Naive thymus-derived CD8-positive, alpha-beta T cell (primary cell): ENCODE data around the gene CEMIP2. TPM values are rescaled to one million over a fixed set of nuclear protein-coding genes. Genes with fewer than 3 reads are reported as not detected.

Experiments used
- ATAC-seq, 2 donors: fragments of 150-1000 bp; cut with Tn5 transposase in 1 of 2; sonication (Bioruptor Pico), chemical (Tn5 transposase) in 1 of 2; 1 replicate in 1 of 2; 2 replicates in 1 of 2; pipeline ENCODE4 v1.10.0; 2021; ENCODE audit warnings: mild to moderate bottlenecking in 2 of 2, moderate library complexity in 2 of 2
- POLR2A ChIA-PET: fragments of 350-600 bp; sonication (Branson Sonifier 250); formaldehyde crosslinking; loops from one replicate; lab custom pipeline; 2021; ENCODE audit warnings: antibody characterized with exemption; lab: Charles Lee
- DNase-seq, 10 donors: peaks; one replicate each; pipeline versions ENCODE4 v3.0.0 to v3.0.0-alpha.2; 2020 to 2022
- H3K27ac Mint-ChIP-seq, 10 donors: one replicate each; pipeline ENCODE4 v1.8.0; 2020 to 2022; ENCODE audit warnings: mild to moderate bottlenecking in 10 of 10, mixed read lengths in 10 of 10, moderate library complexity in 4 of 10, inconsistent platforms in 1 of 10
- H3K27me3 Mint-ChIP-seq, 5 donors: one replicate each; pipeline ENCODE4 v1.8.0; 2021 to 2022; ENCODE audit warnings: mixed read lengths in 5 of 5
- H3K36me3 Mint-ChIP-seq, 3 donors: one replicate each; pipeline ENCODE4 v1.8.0; 2020 to 2022; ENCODE audit warnings: mixed read lengths in 3 of 3, mild to moderate bottlenecking in 2 of 3, inconsistent platforms in 1 of 3
- H3K4me1 Mint-ChIP-seq, 4 donors: one replicate each; pipeline ENCODE4 v1.8.0; 2021 to 2022; ENCODE audit warnings: mixed read lengths in 4 of 4
- H3K4me3 Mint-ChIP-seq, 10 donors: one replicate each; pipeline ENCODE4 v1.8.0; 2020 to 2022; ENCODE audit warnings: mild to moderate bottlenecking in 10 of 10, mixed read lengths in 10 of 10, moderate library complexity in 6 of 10, inconsistent platforms in 1 of 10
- H3K9me3 Mint-ChIP-seq, 9 donors: one replicate each; pipeline ENCODE4 v1.8.0; 2020 to 2022; ENCODE audit warnings: mixed read lengths in 9 of 9, mild to moderate bottlenecking in 3 of 9, inconsistent platforms in 1 of 9, moderate library complexity in 1 of 9
- polyA plus RNA-seq, 3 donors: library from polyadenylated mRNA; unstranded; fragments of 300-500 nt; fragmentation: Illumina TruSeq; gene quantifications; one replicate each; pipeline ENCODE4 v1.2.3, GENCODE V29; 2021
- total RNA-seq, 8 experiments: library from RNA in 2 of 8; stranded (reverse) in 2 of 8; gene quantifications; one replicate each; pipeline ENCODE4 v1.2.3 and lab custom pipeline; 2021 to 2026

The CEMIP2 gene
- total and polyA plus RNA-seq, 5 experiments from 2014 or later = 5.9 to 71.9 (median 12.9) TPM

- H3K4me3 Mint-ChIP-seq = no peak overlapping the region
- peaks cover 0 to 21% (median 5%) of the 10 kb centered on the region in 3 donors for H3K36me3 Mint-ChIP-seq
- ATAC-seq (no peak), DNase-seq (no peak)
- no peaks in the 10 kb centered on the region for H3K9me3 Mint-ChIP-seq
- peak overlapping the region in 4 of 10 donors; percentile 1 to 68 (median 22) for H3K27ac Mint-ChIP-seq
- H3K4me1 Mint-ChIP-seq = peaks cover 10 to 81% (median 26%) of the 10 kb centered on the region in 4 donors
- POLR2A ChIA-PET = no interaction called here
- H3K27me3 Mint-ChIP-seq = no peaks in the 10 kb centered on the region
Observed at GRCh38 chr9:71681708-71682272, 86.5 kb downstream of the CEMIP2 start.

GRCh38 chr9:71681104-71681707 lies 87.1 kb downstream of the CEMIP2 start:
- Mint-ChIP-seq H3K27ac (peak overlapping the region in 3 of 10 donors; percentile 21 to 68 (median 23)), H3K9me3 (no peaks in the 10 kb centered on the region), H3K4me3 (no peak overlapping the region), H3K4me1 (peaks cover 13 to 80% (median 24%) of the 10 kb centered on the region in 4 donors), H3K36me3 (peaks cover 0 to 21% (median 5%) of the 10 kb centered on the region in 3 donors), H3K27me3 (no peaks in the 10 kb centered on the region)
- DNase-seq = no peak
- POLR2A ChIA-PET = no interaction called here
- ATAC-seq = no peak

GRCh38 chr9:71680189-71680980 lies 87.9 kb downstream of the CEMIP2 start:
- H3K4me3 Mint-ChIP-seq = peak overlapping the region in 1 of 10 donors; percentile 1
- peaks cover 0 to 3% (median 0%) of the 10 kb centered on the region in 9 donors for H3K9me3 Mint-ChIP-seq
- H3K4me1 Mint-ChIP-seq = peaks cover 8 to 77% (median 16%) of the 10 kb centered on the region in 4 donors
- DNase-seq (no peak), ATAC-seq (no peak)
- H3K27ac Mint-ChIP-seq = peak overlapping the region in 2 of 10 donors; percentile 21 to 53
- no peaks in the 10 kb centered on the region for H3K27me3 Mint-ChIP-seq
- POLR2A ChIA-PET = no interaction called here
- H3K36me3 Mint-ChIP-seq = peaks cover 0 to 21% (median 7%) of the 10 kb centered on the region in 3 donors

- Mint-ChIP-seq H3K27me3 (no peaks in the 10 kb centered on the region), H3K9me3 (peaks cover 0 to 3% (median 0%) of the 10 kb centered on the region in 9 donors), H3K4me1 (peaks cover 3 to 65% (median 7%) of the 10 kb centered on the region in 4 donors), H3K4me3 (no peak overlapping the region), H3K36me3 (peaks cover 0 to 14% (median 5%) of the 10 kb centered on the region in 3 donors), H3K27ac (peak overlapping the region in 2 of 10 donors; percentile 21 to 53)
- no peak for DNase-seq
- no peak for ATAC-seq
- POLR2A ChIA-PET = interaction anchor here (0.7 kb wide), 1 partner anchor 54 kb away, joined by 3 read pairs; no protein-coding TSS in a partner anchor
Observed at GRCh38 chr9:71678999-71679398, 89.3 kb downstream of the CEMIP2 start.

GRCh38 chr9:71677209-71677608 lies 91.1 kb downstream of the CEMIP2 start:
- H3K4me1 Mint-ChIP-seq = peaks cover 0 to 55% (median 5%) of the 10 kb centered on the region in 4 donors
- POLR2A ChIA-PET = interaction anchor here (1.2 kb wide), 1 partner anchor 9 kb away, joined by 3 read pairs; no protein-coding TSS in a partner anchor
- DNase-seq (no peak), ATAC-seq (no peak)
- peaks cover 0 to 4% (median 1%) of the 10 kb centered on the region in 3 donors for H3K36me3 Mint-ChIP-seq
- no peak overlapping the region for H3K4me3 Mint-ChIP-seq
- peaks cover 0 to 3% (median 0%) of the 10 kb centered on the region in 9 donors for H3K9me3 Mint-ChIP-seq
- H3K27me3 Mint-ChIP-seq = no peaks in the 10 kb centered on the region
- H3K27ac Mint-ChIP-seq = no peak overlapping the region

- Mint-ChIP-seq H3K4me1 (peaks cover 0 to 50% (median 1%) of the 10 kb centered on the region in 4 donors), H3K27ac (peak overlapping the region in 1 of 10 donors; percentile 8), H3K9me3 (peaks cover 0 to 3% (median 0%) of the 10 kb centered on the region in 9 donors), H3K36me3 (peaks cover 0 to 4% (median 0%) of the 10 kb centered on the region in 3 donors), H3K27me3 (no peaks in the 10 kb centered on the region), H3K4me3 (no peak overlapping the region)
- DNase-seq = no peak
- POLR2A ChIA-PET = no interaction called here
- no peak for ATAC-seq
Observed at GRCh38 chr9:71676460-71676859, 91.9 kb downstream of the CEMIP2 start.

- H3K4me3 Mint-ChIP-seq = no peak overlapping the region
- H3K27me3 Mint-ChIP-seq = no peaks in the 10 kb centered on the region
- peaks cover 0 to 45% (median 1%) of the 10 kb centered on the region in 4 donors for H3K4me1 Mint-ChIP-seq
- H3K9me3 Mint-ChIP-seq = peaks cover 0 to 3% (median 0%) of the 10 kb centered on the region in 9 donors
- ATAC-seq = no peak
- POLR2A ChIA-PET = no interaction called here
- H3K27ac Mint-ChIP-seq = peak overlapping the region in 1 of 10 donors; percentile 24
- H3K36me3 Mint-ChIP-seq = peaks cover 0 to 4% (median 0%) of the 10 kb centered on the region in 3 donors
- no peak for DNase-seq
Observed at GRCh38 chr9:71675857-71676165, 92.5 kb downstream of the CEMIP2 start.

- Mint-ChIP-seq H3K36me3 (peaks cover 0 to 4% (median 0%) of the 10 kb centered on the region in 3 donors), H3K27me3 (no peaks in the 10 kb centered on the region), H3K9me3 (peaks cover 0 to 3% (median 0%) of the 10 kb centered on the region in 9 donors), H3K4me3 (no peak overlapping the region), H3K27ac (no peak overlapping the region), H3K4me1 (peaks cover 0 to 40% (median 1%) of the 10 kb centered on the region in 4 donors)
- POLR2A ChIA-PET = interaction anchor here (0.7 kb wide), 1 partner anchor 75 kb away, joined by 3 read pairs; no protein-coding TSS in a partner anchor
- ATAC-seq (no peak), DNase-seq (no peak)
Observed at GRCh38 chr9:71675105-71675856, 93.0 kb downstream of the CEMIP2 start.

- Mint-ChIP-seq H3K27ac (no peak overlapping the region), H3K9me3 (peaks cover 0 to 6% (median 0%) of the 10 kb centered on the region in 9 donors), H3K4me3 (no peak overlapping the region), H3K36me3 (peaks cover 0 to 4% (median 0%) of the 10 kb centered on the region in 3 donors), H3K4me1 (peaks cover 0 to 15% (median 1%) of the 10 kb centered on the region in 4 donors), H3K27me3 (peaks cover 0 to 2% (median 0%) of the 10 kb centered on the region in 5 donors)
- POLR2A ChIA-PET = no interaction called here
- ATAC-seq = no peak
- DNase-seq = no peak
Observed at GRCh38 chr9:71672573-71672972, 95.7 kb downstream of the CEMIP2 start.

GRCh38 chr9:71671289-71671688 lies 97.0 kb downstream of the CEMIP2 start:
- DNase-seq (no peak), ATAC-seq (no peak)
- Mint-ChIP-seq H3K27me3 (peaks cover 0 to 2% (median 0%) of the 10 kb centered on the region in 5 donors), H3K36me3 (peaks cover 0 to 4% (median 0%) of the 10 kb centered on the region in 3 donors), H3K4me1 (peaks cover 0 to 7% (median 0%) of the 10 kb centered on the region in 4 donors), H3K4me3 (no peak overlapping the region), H3K27ac (no peak overlapping the region), H3K9me3 (peaks cover 0 to 6% (median 0%) of the 10 kb centered on the region in 9 donors)
- POLR2A ChIA-PET = no interaction called here

GRCh38 chr9:71670121-71670520 lies 98.2 kb downstream of the CEMIP2 start:
- no peaks in the 10 kb centered on the region for H3K36me3 Mint-ChIP-seq

More at GRCh38 chr9:71670121-71670520, 98.2 kb downstream of the CEMIP2 start:
- DNase-seq (no peak), ATAC-seq (no peak)
- Mint-ChIP-seq H3K27ac (no peak overlapping the region), H3K27me3 (peaks cover 0 to 2% (median 0%) of the 10 kb centered on the region in 5 donors), H3K4me1 (no peaks in the 10 kb centered on the region), H3K9me3 (peaks cover 0 to 2% (median 0%) of the 10 kb centered on the region in 9 donors), H3K4me3 (no peak overlapping the region)
- POLR2A ChIA-PET = no interaction called here
